Right kidney (tissue), 1 donor: ENCODE measurements around the gene DOK5.
A peak's percentile ranks its signal among the peaks of the same experiment; 100 is the strongest.

ENCODE experiments used
- DNase-seq: peaks from one replicate; pipeline ENCODE4 v3.0.0-alpha.2; 2016

The DOK5 gene

DNA sequence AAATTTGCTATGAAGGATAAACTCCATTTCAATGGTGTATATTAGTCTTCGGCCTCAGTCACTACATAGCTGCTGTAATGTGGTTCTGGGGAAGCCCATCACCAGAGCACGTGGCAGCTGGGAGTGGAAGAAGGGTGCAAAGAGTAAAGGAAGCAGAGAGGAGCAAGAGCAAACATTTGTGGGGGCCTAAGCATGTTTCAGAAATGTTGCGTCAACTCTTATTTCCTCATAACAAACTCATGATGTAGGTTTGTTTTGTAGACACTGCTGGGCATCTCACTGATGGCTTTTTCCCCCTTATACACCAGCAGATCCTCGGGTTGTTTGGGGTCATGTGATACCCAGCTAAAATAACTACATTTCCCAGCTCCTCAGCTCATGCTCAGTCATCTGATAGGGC lies 37.3 kb downstream of the DOK5 start:
- no peak for DNase-seq

DNA sequence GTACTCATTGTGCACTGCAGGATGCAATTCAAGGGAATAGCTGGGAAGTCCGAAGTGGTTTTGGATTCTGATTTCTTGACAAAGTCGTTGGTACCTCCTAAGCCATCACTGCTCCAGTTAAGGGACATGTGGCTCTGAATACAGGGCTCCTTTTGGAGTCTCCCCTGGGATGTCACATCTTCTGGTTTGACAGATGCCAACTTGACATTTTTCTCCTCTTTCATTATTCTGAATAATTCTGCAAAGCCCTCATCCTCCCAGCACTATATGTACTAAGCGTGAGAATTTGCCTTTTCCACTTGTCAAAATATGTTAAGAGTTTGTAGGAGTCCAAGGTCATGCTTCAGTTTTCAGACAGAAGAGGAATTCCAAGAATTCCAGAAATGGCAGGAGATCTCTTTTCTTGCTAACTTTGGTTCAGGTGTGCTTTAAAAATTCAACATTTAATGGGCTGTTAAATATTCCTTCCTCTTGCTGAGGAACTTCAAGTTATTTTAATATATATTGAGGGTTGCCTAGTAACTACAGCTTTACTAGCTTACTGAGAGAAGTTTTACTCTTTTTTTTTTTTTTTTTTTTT lies 38.7 kb downstream of the DOK5 start:
- DNase-seq: peak; percentile 21

DNA sequence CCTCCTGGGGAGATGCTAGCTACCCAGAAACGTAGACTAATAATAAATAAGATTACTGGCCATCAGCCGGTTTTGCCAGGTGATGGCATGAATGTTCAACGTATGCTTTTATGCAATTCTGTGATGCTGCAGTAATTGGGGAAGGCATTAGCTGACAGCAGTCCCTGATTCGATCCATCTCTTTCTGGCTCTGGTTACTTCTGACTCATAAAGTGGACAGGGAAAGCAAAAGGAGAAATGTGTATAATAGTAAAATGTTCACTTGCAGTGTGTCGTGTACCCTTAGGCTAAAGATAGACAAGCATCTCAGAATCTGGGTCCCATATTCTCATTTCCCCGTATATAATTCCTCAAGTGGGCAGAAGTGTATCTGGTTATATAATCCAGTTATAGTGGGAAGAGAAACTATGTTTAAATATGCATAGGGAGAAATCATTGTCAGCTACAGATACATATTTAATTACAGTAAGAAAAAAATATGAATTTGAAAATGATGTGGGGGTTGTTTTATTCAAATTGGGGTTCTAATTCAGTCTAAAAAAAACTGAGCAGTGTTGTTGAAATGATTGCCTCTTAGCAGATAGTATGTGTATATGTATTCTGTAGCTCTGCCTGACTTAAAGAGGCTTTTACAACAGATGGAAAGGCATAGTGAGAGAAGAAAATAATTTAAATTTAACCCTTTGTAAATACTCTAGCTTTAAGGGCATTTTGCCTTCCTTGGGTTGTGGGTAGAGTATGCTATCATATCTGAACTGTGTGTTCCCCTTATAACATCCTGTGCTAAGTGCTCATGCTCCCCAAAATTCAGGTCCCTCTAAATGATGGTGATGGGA lies 40.6 kb downstream of the DOK5 start:
- no peak for DNase-seq

DNA sequence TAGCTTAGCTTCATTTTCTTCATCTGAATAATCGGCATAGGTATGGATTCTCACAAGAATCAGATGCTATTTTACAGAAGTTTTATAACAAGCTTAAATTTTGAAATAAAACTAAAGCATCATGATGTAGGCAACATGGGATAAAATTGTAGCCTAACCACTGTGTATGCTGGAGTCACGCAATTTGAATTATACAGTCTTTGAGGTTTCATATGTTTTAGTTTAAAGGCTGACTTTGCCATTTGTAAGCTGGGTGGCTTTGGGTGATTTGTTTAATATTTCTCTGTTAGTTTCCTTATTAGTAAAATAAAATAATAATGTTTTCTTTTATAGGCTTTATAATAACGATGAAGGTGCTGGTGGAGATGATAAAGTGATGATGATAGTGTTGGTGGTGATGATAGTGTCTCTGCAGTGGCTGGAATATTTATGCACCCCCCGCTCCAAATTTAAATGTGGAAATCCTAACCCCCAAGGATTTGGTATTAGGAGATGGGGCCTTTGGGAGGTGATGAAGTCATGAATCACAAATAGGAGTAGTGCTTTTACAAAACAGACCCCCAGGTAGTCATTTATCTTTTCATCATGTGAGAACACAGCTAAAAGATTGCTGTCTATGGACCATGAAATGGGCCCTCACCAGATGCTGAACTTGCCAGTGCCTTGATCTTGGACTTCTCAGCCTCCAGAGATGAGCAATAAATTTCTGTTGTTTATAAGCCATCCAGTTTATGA lies 42.0 kb downstream of the DOK5 start:
- no peak for DNase-seq

DNA sequence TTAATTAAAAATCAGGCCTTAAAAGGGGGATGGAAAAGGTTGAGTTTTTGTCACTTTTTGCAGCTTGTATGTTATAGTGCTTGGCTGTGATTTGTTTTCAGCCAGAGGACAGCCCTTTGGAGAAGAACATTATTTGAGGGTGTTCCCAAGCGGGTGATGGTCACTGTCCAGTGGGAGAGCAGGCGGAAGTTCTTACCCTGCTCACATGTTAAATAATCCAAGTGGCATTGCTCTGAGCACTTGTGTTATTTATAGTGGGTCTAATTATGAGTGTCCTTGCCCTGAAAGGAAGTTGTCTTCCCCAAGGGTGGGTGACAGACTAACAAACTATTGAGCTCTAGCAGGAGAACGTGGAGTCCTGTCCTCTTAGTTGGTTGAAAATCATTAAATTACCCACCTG lies 49.5 kb downstream of the DOK5 start:
- no peak for DNase-seq

DNA sequence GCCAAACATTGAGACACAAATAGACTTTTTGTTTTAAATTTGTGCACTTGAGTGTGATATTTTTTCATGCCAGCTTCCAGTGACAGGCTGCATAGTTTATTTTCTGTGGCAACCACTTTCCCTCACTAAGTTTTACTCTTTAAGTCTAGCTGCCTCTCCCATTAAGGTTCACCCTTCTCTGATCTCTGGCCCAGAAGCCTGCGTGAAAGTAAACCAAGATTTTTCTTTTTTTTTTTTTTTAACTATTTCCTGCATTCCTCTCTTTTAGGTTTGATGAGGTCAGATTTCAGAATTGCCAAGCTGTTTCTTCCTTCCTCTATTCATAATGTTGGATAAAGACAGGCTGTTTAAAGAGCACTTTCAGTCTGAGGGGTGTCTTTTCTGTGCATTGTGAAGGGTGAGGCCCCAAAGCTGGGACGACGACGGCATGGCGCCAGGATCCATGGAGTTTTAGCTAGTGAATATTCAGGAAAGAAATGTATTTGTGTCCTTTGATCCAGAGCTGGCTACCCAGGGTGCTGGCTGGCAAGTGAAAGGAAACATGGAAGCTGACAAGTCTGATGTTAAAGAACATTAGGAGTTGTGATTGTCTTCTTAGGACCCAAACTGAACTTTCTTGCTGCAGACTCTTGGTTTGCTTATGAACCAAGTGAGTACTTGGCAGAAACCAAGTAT lies 50.7 kb downstream of the DOK5 start:
- no peak for DNase-seq

DNA sequence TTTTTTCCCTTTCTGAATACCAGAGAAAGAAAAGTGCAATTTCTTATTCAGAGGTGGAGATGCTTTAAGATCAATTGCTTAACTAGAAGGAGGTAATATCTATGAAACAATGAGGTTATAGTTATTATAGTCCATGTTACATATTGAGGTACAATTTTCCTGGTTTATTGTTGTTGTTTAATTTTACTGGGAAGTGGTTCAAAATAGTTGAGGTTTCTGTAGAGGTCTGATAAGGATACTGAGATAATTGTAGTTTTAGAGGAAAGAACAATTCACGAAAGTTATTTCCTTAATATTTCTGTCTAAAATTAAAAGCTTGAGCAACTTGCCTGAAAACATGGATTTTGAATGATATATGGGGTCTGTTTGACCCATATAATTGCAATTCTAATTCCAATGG lies 51.4 kb downstream of the DOK5 start:
- DNase-seq: no peak

DNA sequence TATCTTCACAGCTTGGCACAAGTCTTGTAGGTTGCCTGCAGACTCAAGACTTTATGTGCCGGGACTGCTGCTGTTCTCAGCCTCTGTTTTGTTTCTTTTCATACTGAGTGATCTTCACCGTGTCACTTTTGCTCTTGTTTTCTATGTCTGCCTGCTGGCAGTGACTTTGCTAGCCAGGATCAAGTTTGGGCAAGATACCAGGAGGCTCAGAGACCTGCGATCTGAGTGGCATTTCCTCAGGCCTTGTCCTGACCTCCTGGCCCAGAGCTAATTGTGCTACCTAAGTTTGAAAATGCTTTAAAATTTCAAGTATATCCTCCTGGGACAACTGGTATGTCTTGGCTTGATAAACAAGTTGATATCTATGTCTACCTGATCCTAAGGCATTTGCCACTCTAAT lies 57.2 kb downstream of the DOK5 start:
- no peak for DNase-seq

DNA sequence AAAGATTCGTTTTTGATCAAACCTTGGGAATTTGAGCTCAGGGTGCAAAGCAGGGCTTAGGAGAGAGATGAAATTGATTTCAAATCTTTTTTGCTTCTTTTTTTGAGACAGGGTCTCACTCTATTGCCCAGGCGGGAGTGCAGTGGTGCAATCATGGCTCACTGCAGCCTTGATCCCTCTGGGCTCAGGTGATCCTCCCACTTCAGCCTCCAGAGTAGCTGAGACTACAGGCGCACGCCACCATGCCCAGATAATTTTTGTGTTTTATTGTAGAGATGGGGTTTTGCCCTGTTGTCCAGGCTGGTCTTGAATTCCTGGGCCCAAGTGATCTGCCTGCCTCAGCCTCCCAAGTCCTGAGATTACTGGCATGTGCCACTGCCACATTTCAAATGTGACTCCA lies 58.7 kb downstream of the DOK5 start:
- DNase-seq: no peak

DNA sequence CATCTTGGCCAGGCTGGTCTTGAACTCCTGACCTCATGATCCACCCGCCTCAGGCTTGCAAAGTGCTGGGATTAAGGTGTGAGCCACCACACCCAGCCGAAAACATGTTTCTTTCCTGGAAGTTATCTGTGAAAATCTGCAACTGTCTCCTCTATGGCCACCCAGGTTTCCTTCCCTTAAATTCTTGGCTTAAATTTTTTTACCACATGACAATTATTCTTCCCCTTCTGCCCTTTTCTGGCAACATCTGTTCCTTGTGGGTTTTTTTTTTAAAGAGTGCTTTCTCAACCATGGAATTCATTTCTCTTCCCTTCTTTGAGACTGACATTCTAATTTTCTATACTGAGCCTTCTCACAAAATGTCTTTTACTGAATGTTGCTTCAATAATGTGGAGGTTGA lies 59.6 kb downstream of the DOK5 start:
- DNase-seq: no peak

DNA sequence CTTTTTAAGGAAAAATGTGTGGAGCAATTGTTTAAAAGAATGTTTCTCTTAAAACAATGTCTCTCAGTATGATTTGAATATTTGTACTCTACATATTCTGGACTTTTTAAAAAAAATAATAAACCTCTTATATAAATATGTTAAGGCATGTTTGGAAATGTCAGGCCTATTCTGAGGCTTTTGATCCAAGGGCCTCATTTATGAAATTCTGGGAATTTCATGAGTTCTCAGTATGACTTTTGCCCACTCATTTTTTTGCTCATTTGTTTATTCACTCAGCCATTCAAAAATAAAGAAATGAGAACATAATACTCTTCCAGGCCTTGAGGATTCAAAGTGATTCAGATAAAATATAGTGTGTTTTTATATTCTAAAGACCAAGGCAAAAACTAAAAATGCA lies 60.4 kb downstream of the DOK5 start:
- no peak for DNase-seq

DNA sequence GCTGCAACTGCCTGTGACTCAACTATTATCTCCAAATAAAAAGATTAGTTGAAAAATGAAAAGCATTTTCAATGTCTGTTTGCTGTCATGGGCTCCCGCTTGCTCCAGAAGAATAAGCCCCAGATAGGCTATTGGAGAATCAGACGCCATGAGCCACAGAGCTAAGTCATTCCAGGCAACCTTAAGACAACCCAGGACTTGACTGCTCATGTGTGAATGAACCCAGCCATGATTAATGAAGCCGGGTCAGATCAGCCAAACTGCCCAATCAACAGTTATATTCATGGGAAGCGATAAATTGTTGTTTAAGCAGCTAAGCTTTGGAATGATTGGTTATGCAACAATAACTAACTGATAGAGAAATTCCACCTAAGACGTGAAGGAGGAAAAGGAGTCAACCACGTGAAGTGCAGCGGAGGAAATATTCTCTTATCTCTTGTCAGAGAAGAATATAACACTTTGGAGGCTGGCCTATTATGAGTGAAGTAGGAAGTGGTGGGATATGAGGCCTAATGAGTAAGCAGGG lies 64.2 kb downstream of the DOK5 start:
- no peak for DNase-seq

DNA sequence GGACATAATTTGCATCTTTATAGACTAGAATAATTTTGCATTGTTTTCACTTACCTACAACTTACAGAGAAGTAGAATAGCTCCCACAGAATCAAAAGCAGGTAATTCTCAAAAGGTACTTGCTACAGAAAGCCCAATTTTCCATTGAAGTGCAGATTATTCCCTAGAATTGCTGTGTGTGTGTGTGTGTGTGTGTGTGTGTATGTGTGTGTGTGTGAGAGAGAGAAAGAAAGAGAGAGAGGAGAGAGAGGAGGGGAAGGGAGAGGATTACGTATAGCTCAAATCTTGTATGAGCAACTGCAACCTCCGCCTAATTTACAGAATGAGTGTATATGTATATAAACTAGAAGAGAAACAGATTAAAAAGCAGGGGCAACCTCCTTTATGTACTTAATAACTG lies 68.0 kb downstream of the DOK5 start:
- DNase-seq: no peak

DNA sequence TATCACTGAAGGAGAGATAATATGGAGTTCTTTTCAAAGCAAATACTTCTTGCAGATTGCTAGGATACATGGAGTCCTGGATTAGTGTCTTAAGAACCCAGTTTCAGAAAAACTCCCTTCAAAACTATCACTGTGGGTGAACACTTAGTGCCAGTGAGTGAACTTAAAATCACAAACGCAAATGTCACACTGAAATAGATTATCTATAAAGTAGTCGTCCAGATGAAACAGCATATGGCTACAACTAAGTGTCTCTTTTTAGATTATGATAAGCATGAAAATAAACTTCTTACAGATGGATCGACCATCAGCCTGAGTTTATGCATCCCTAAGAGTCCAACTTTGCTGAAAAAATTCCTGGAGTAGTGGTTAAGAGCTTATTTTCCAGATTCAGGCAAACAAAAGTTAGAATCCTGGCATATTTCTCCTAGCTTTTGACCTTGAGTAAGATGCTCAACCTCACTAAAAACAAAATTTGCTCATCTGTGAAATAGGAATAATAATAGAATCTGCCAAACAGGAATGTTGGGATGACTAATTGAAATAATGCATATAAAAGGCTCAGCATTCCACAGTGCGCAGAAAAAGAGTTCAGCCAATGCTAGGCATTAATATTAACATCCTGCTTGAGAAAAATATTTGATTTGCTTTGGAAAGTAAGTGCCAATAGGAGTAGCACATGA lies 70.4 kb downstream of the DOK5 start:
- no peak for DNase-seq

DNA sequence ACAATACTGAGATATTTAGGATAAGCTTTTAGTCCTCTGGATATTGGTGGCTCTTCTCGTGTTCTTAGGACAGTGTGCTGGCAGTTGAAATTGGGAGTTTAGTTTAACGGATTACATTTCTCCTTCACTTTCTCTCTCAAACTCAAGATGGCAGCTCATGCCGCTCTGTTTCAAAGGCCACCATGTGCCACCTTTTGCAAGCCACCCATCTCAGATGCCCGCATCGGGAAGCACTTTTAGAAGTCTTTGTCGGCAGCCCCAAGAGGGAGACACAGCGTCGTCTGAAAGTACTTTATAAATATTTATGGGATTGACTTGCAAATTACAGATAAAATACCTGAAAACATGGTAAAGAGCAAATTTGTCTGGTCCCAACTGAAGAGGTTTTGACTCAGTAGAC lies 73.5 kb downstream of the DOK5 start:
- no peak for DNase-seq

DNA sequence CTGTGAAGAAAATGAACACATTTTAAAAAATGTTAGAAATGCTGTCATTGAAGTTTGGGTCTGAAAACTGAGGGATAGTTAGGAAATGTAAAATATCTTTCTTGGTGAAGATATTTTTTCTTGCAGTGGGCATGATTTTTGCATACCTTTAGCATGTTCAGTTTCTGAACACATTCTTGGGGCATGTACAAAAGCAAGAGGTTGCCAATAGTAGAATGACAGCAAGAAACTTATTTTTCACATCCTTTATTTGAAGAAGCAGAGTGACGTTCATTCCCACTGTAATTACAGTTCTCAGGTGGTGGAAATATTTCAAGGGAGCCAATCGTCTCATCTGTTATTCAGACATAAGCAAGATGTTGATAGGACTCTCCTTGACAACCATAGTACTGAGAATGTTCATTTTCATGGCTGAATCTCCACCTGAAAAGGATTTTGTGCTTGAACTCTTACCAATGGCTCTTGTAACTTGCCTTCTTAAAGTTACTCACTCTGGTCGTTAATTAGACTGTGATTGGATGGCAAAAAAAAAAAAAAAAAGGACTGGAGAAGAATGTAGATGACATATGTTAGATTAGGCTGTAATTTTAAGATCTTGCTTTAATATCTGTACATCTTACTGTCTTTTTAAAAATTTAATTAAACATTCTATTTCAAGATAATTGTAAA lies 74.4 kb downstream of the DOK5 start:
- no peak for DNase-seq

DNA sequence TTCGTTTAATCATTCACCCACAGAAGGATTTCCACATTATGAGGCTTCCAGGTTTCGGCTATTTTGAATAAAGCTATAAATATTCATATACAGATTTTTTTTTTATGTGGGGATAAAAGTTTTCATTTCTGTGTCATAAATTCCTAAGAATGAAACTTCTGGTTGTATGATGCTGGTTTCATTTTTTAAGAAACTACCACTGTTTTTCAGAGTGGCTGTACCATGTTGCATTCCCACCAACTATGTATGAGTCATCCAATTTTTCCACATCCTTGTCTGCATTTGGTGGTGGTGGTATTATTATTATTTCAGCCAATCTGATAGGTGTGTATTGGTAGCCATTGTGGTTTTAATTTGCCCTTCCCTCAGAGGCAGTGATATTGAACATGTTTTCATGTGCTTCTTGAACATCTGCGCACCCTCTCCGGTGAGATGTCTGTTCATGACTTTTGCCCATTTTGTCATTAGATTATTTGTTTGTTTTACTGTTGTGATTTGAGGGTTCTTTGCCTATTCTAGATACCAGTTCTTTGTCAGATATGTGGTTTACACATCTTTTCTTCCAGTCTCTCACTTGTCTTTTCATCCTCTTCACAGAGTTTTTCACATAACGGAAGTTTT lies 75.5 kb downstream of the DOK5 start:
- DNase-seq: no peak

DNA sequence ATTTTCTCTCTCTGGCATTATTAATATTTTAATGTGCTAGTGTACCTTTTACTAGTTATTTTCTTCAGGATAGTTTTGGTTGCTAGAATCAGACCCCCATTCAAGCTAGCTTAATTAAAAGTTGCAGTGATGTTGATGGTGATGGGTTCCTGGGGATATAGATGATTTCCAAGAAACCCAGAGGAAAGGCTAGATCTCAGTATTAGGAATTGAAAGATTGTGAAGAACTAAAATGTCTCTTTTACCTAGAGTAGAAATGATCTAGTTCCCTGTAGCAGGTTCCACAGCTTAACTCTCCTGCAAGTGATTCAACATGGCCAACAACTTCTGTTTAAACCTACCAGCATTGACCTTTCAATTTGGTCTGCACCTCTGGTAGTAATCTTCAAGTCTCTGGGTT lies 78.6 kb downstream of the DOK5 start:
- no peak for DNase-seq

DNA sequence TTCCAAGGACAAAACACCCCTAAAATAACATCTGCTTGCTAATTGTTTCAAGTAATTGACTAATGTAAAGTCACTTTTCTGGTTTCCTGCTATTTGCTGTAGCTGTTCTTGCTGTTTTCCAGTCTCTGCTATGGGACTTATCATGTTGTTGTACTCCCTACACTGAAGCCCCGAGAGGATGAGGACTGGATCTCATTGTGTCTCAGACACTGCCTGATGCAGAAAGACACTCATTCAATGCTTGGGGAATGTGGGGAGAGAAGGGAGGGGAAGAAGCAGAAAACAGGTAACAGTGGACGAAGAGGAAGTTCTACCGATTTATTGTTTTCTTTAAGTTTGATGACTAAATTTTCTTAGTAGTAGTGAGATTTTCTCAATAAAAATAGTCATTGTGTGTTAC lies 79.8 kb downstream of the DOK5 start:
- no peak for DNase-seq

DNA sequence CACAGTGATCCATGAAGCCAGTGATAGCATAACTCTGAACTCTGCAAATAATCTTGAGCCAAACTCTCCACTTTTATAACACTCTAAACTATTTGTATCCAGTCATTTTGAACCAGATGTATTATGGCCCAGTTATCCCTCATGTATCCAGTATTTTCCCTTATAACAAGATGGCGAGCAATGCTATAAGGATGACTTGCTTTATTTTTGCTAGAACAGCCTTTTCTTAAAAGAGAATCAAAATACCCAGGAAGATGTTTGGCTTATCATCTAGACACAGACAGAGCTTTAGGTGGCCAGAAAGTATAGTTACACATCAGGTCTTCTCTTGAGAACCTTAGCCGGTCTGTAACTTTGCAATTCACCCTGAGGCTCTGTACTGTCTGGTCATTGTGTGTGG lies 81.0 kb downstream of the DOK5 start:
- DNase-seq: no peak
